IMR-90 (cell line): ENCODE measurements around the gene PPHLN1. TPM values are rescaled to one million over a fixed set of nuclear protein-coding genes. Genes with fewer than 3 reads are reported as not detected.

Experiments
- ATAC-seq: fragments of 200-7000 bp; cut with Tn5 transposase; 2 replicates; pipeline ENCODE4 v1.9.1; 2020; ENCODE audit warnings: low read depth, mild to moderate bottlenecking, moderate library complexity
- BruUV-seq: library from RNA; stranded (reverse); fragments of 400-500 nt; replicated peaks from 2 replicates; lab custom pipeline; 2021; lab: Mats Ljungman, UMichigan
- CTCF ChIA-PET: fragments of 300-600 bp; formaldehyde crosslinking; extraction: SDS; loops from one replicate; lab custom pipeline; 2021; ENCODE audit warnings: antibody characterized with exemption; lab: Yijun Ruan, JAX
- POLR2A ChIA-PET: fragments of 300-600 bp; sonication (Branson Sonifier 250); formaldehyde crosslinking; loops from one replicate; lab custom pipeline; 2022; ENCODE audit warnings: antibody characterized with exemption; ENCODE audit not compliant: unreplicated experiment; lab: Charles Lee
- DNase-seq: peaks from one replicate; pipeline ENCODE4 v3.0.0; 2013
- H2AFZ ChIP-seq: replicated peaks from 2 replicates; pipeline ENCODE3; 2013; ENCODE audit warnings: low read length, mild to moderate bottlenecking; ENCODE audit not compliant: poor library complexity
- H2AK5ac ChIP-seq: 2 replicates; pipeline ENCODE4 v1.6.1; 2013; ENCODE audit warnings: low read depth, low read length, inconsistent platforms
- H2AK9ac ChIP-seq: replicated peaks from 2 replicates; pipeline ENCODE3; 2013; ENCODE audit warnings: mild to moderate bottlenecking, low read depth, low read length, moderate library complexity; ENCODE audit not compliant: poor library complexity
- H2BK120ac ChIP-seq: 2 replicates; pipeline ENCODE4 v1.6.1; 2013; ENCODE audit warnings: low read depth, low read length, inconsistent platforms
- H2BK15ac ChIP-seq: 3 replicates; pipeline ENCODE4 v1.6.1; 2013; ENCODE audit warnings: low read depth, low read length, inconsistent platforms
- H2BK20ac ChIP-seq: 2 replicates; pipeline ENCODE4 v1.6.1; 2013; ENCODE audit warnings: low read depth, mild to moderate bottlenecking, inconsistent platforms, low read length, moderate library complexity
- H2BK5ac ChIP-seq: 2 replicates; pipeline ENCODE4 v1.6.1; 2013; ENCODE audit warnings: mild to moderate bottlenecking, low read depth, low read length, inconsistent platforms; ENCODE audit not compliant: poor library complexity, severe bottlenecking
- H3K14ac ChIP-seq: replicated peaks from 2 replicates; pipeline ENCODE4 v1.6.1; 2013; ENCODE audit warnings: low read depth, low read length, inconsistent platforms
- H3K18ac ChIP-seq: 2 replicates; pipeline ENCODE4 v1.6.1; 2013; ENCODE audit warnings: low read depth, low read length, control low read depth
- H3K23ac ChIP-seq: 2 replicates; pipeline ENCODE4 v1.6.1; 2013; ENCODE audit warnings: low read depth, low read length, inconsistent platforms
- H3K27ac ChIP-seq: 2 replicates; pipeline ENCODE4 v1.5.1; 2013; ENCODE audit warnings: mild to moderate bottlenecking, control low read depth, low read length; ENCODE audit not compliant: insufficient read depth
- H3K27me3 ChIP-seq: 2 replicates; pipeline ENCODE4 v1.6.1; 2013; ENCODE audit warnings: low read length; ENCODE audit not compliant: control insufficient read depth, insufficient read depth
- H3K36me3 ChIP-seq: 2 replicates; pipeline ENCODE4 v1.6.1; 2013; ENCODE audit warnings: low read length, mixed read lengths; ENCODE audit not compliant: control insufficient read depth, insufficient read depth
- H3K4ac ChIP-seq: 2 replicates; pipeline ENCODE4 v1.6.1; 2013; ENCODE audit warnings: low read depth, low read length, inconsistent platforms
- H3K4me1 ChIP-seq: 2 replicates; pipeline ENCODE4 v1.6.1; 2013; ENCODE audit warnings: low read length, mixed read lengths; ENCODE audit not compliant: control insufficient read depth, insufficient read depth
- H3K4me2 ChIP-seq: 2 replicates; pipeline ENCODE4 v1.6.1; 2013; ENCODE audit warnings: low read depth, mild to moderate bottlenecking, control low read depth, low read length, moderate library complexity
- H3K4me3 ChIP-seq: 2 replicates; pipeline ENCODE4 v1.5.1; 2013; ENCODE audit warnings: low read depth, mild to moderate bottlenecking, control low read depth, low read length, moderate library complexity; ENCODE audit not compliant: insufficient read depth
- H3K56ac ChIP-seq: 2 replicates; pipeline ENCODE4 v1.6.1; 2013; ENCODE audit warnings: low read length, inconsistent platforms; ENCODE audit not compliant: insufficient read depth; ENCODE audit errors: extremely low read depth
- H3K79me1 ChIP-seq, 2 experiments: 2 replicates each; pipeline ENCODE4 v1.6.1; 2013; ENCODE audit warnings: low read length in 2 of 2, inconsistent platforms in 1 of 2, low read depth in 1 of 2
- H3K9ac ChIP-seq: 2 replicates; pipeline ENCODE4 v1.6.1; 2013; ENCODE audit warnings: low read depth, low read length, control low read depth
- H3K9me1 ChIP-seq: 2 replicates; pipeline ENCODE4 v1.6.1; 2013; ENCODE audit warnings: low read length, inconsistent platforms; ENCODE audit not compliant: insufficient read depth
- H3K9me3 ChIP-seq: 2 replicates; pipeline ENCODE4 v1.6.1; 2013; ENCODE audit warnings: low read length; ENCODE audit not compliant: control insufficient read depth, insufficient read depth
- H4K20me1 ChIP-seq: 2 replicates; pipeline ENCODE4 v1.6.1; 2013; ENCODE audit warnings: low read length, inconsistent platforms; ENCODE audit not compliant: insufficient read depth
- H4K5ac ChIP-seq: 2 replicates; pipeline ENCODE4 v1.6.1; 2013; ENCODE audit warnings: mild to moderate bottlenecking, low read depth, low read length, control low read depth
- H4K8ac ChIP-seq, 2 experiments: 2 replicates each; pipeline ENCODE4 v1.6.1; 2013; ENCODE audit warnings: low read depth in 2 of 2, low read length in 2 of 2, control low read depth in 1 of 2, inconsistent platforms in 1 of 2
- H4K91ac ChIP-seq: 2 replicates; pipeline ENCODE4 v1.6.1; 2013; ENCODE audit warnings: low read depth, low read length, inconsistent platforms; ENCODE audit not compliant: insufficient read depth
- BHLHE40 ChIP-seq: fragments of 150-350 bp; IDR thresholded peaks from 2 replicates; pipeline ENCODE4 v1.6.1; 2016; ENCODE audit warnings: mild to moderate bottlenecking, low read depth, low read length
- CEBPB ChIP-seq: IDR thresholded peaks from 2 replicates; pipeline ENCODE4 v1.6.1; 2012; ENCODE audit warnings: low read depth, low read length, improper control_type of control experiment
- CHD1 ChIP-seq: IDR thresholded peaks from 2 replicates; pipeline ENCODE4 v1.6.1; 2012; ENCODE audit warnings: low read depth, low read length, improper control_type of control experiment
- CTCF ChIP-seq: conservative IDR thresholded peaks from 2 replicates; pipeline ENCODE4 v1.5.1; 2012; ENCODE audit warnings: mild to moderate bottlenecking, low read depth, low read length, improper control_type of control experiment
- ELK1 ChIP-seq: fragments of 150-350 bp; IDR thresholded peaks from 2 replicates; pipeline ENCODE4 v1.6.1; 2016; ENCODE audit warnings: low read depth, mild to moderate bottlenecking, low read length, moderate library complexity, borderline replicate concordance
- MAZ ChIP-seq: IDR thresholded peaks from 2 replicates; pipeline ENCODE4 v1.6.1; 2012; ENCODE audit warnings: low read depth, mild to moderate bottlenecking, low read length, improper control_type of control experiment, moderate library complexity, borderline replicate concordance
- MXI1 ChIP-seq: IDR thresholded peaks from 2 replicates; pipeline ENCODE4 v1.6.1; 2012; ENCODE audit warnings: low read depth, mild to moderate bottlenecking, low read length, moderate library complexity, borderline replicate concordance
- NFE2L2 ChIP-seq: fragments of 150-350 bp; IDR thresholded peaks from 2 replicates; pipeline ENCODE4 v1.6.1; 2016; ENCODE audit warnings: low read depth, mild to moderate bottlenecking, low read length
- POLR2A ChIP-seq: IDR thresholded peaks from 2 replicates; pipeline ENCODE4 v1.6.1; 2012; ENCODE audit warnings: mild to moderate bottlenecking, low read depth, low read length
- RCOR1 ChIP-seq: IDR thresholded peaks from 2 replicates; pipeline ENCODE4 v1.6.1; 2012; ENCODE audit warnings: mild to moderate bottlenecking, low read length, improper control_type of control experiment; ENCODE audit not compliant: insufficient replicate concordance
- RFX5 ChIP-seq: IDR thresholded peaks from 2 replicates; pipeline ENCODE4 v1.8.0; 2012; ENCODE audit warnings: low read depth, mild to moderate bottlenecking, low read length, moderate library complexity
- SMC3 ChIP-seq: fragments of 150-350 bp; IDR thresholded peaks from 2 replicates; pipeline ENCODE4 v1.6.1; 2016; ENCODE audit warnings: low read depth, mild to moderate bottlenecking, antibody characterized with exemption, low read length, moderate library complexity
- USF2 ChIP-seq: fragments of 150-350 bp; IDR thresholded peaks from 2 replicates; pipeline ENCODE4 v1.6.1; 2017; ENCODE audit warnings: mild to moderate bottlenecking, antibody characterized with exemption, low read length, low read depth
- WGBS, 2 experiments: methylation state at CpG; one replicate each; pipeline versions ENCODE4 v1.1.5 to v1.1.7; 2013; ENCODE audit warnings: missing lambda C conversion rate in 2 of 2; ENCODE audit not compliant: insufficient read length in 1 of 2; ENCODE audit errors: extremely low coverage in 2 of 2; 5-methylcytosine and 5-hydroxymethylcytosine counted together
- dilution Hi-C: fragments of 300-500 bp; cut with HindIII; formaldehyde crosslinking; loops from one replicate; pipeline ENCODE4 v1.14.3; 2018; ENCODE audit warnings: low sequenced_read_pairs; ENCODE audit not compliant: unreplicated experiment
- in situ Hi-C: fragments of 300-500 bp; cut with MboI; formaldehyde crosslinking; loops from 3 replicates; pipeline ENCODE4 v1.14.3; 2019; ENCODE audit warnings: low sequenced_read_pairs, inconsistent platforms, mixed read lengths
- intact Hi-C: fragments of 100-400 bp; cut with micrococcal nuclease; formaldehyde crosslinking; loops from 2 replicates; pipeline ENCODE4 v1.10.0; 2022
- polyA plus RNA-seq, 3 experiments: library from polyadenylated mRNA; depleted of rRNA; stranded (reverse); fragments of >200 nt; gene quantifications; 2 replicates each; pipeline ENCODE4 v1.2.3, GENCODE V29; 2012; ENCODE audit warnings: low replicate concordance in 1 of 3
- total RNA-seq: library from RNA; depleted of rRNA; stranded (reverse); fragments of >200 nt; gene quantifications from 2 replicates; pipeline ENCODE4 v1.2.3, GENCODE V29; 2012

PPHLN1 gene
- total and polyA plus RNA-seq, 2 of the 4 experiments (the other 2 are of a cell fraction) = 50.7 to 54.3 TPM

- TF ChIP-seq SMC3 (no peak), MAZ (no peak), ELK1 (no peak), USF2 (no peak), CEBPB (no peak), MXI1 (no peak), BHLHE40 (no peak), CTCF (no peak), POLR2A (no peak), RFX5 (no peak), CHD1 (no peak), NFE2L2 (no peak), RCOR1 (no peak)
- Histone ChIP-seq H3K9ac (no peak overlapping the region), H3K23ac (no peak overlapping the region), H3K4ac (no peak overlapping the region), H3K4me1 (no peaks in the 10 kb centered on the region), H4K8ac (no peak overlapping the region), H3K9me1 (no peaks in the 10 kb centered on the region), H2BK120ac (no peak overlapping the region), H4K5ac (no peak overlapping the region), H2AFZ (no peak overlapping the region), H3K4me2 (no peak overlapping the region), H3K4me3 (no peak overlapping the region), H3K14ac (no peak overlapping the region), H2AK5ac (no peak overlapping the region), H3K27me3 (peaks cover 3% of the 10 kb centered on the region; the same call in 1 of the 2 replicates), H2AK9ac (no peak overlapping the region), H2BK20ac (no peak overlapping the region), H3K9me3 (no peaks in the 10 kb centered on the region), H3K56ac (no peak overlapping the region), H3K36me3 (no peaks in the 10 kb centered on the region), H4K20me1 (no peaks in the 10 kb centered on the region), H2BK15ac (no peak overlapping the region), H3K79me1 (no peaks in the 10 kb centered on the region), H2BK5ac (no peak overlapping the region), H3K18ac (no peak overlapping the region), H4K91ac (no peak overlapping the region), H3K27ac (no peak overlapping the region)
- CTCF ChIA-PET = no interaction called here
- dilution Hi-C loops = no loop called here
- DNase-seq = no peak
- no TSS peak for BruUV-seq
- in situ Hi-C loops = no loop called here
- POLR2A ChIA-PET = no interaction called here
- WGBS, 2 experiments = 81% methylated on average over 8 of the region's 26 CpGs; no CpG with 5 or more reads in 1 of the 2 experiments
- no peak for ATAC-seq
- intact Hi-C loops = no loop called here
Measured at GRCh38 chr12:42286741-42287140, 39.2 kb upstream of the PPHLN1 start.
